HK-2 (cell line): Measurements from ENCODE around the gene GREM1.

Experiments used
- DNase-seq: peaks from one replicate; pipeline ENCODE4 v3.0.0-alpha.2; 2018; ENCODE audit not compliant: unreplicated experiment

GREM1 gene

DNA sequence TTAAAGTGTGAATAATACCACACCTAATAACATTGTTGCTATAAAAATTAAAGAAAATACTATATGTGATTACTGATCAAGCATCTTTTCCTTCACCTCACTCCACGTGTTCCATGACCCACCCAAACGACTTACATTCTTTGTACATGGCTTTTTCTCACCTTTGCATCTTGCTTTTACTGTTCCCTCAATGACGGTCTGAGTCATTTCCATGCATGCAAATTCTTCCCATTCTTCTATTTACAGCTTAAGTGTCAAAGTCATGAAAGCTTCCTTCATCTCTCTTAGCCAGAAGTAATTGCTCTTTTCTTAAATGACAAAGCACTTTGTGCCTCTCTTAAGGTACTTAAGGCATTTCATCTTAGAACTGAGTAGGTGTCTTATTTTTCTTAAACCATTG is 64.0 kb downstream of the GREM1 start:
- no peak for DNase-seq

DNA sequence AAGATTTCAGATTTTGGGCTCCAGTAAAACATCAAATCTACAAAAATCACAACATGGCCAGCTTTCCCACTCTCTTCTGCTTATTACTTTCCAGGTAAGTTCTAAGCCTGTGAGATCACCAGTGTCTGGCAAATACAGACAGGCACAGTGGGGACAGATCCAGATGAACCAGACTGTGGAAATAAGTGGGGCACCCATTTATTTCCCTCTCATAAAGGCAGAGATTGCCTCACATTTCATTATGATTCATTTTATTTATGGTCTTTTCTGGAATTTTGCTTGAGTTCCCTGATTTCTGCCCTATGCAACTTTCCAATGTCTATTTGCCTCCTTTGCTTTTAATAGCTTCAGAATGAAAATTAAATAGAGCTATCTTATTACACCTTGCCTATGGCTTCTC is 66.8 kb downstream of the GREM1 start:
- DNase-seq, result no peak

DNA sequence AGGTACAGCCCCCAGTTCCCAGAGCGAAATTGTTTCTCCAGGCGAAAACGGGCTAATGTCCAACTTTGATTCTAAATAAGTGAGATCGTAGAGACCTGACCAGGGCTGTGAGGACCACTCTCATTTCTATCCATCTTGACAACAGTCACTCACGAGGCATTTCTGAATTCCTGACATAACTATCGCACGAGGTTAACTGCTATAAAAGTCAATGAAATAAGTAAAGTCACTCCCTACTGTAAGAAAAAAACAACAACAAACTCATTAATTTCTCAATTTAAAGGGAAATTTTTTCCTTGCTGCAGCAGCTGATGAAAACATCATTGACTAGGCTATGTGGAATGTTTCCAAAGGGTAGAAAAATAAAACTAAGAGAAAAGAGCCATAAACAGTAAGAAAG is 69.1 kb downstream of the GREM1 start:
- no peak for DNase-seq

DNA sequence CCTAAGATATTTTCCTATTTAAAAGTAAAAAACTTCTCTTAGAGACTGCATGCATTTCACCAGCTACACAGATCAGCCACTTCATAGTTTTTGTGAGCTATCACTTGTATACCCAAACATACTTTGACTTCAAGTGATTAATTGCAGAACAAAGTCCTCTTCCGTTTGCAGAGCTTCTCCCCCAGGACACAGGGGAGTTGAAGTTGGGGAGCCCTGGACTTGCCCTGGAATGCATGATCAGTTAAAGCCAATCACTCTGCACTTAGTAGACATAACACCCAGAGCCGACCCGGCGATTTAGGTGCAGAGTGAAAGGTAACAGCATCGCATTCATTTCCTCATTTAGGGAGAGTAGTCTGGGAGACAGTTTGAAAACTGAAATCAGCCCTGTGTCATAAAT is 70.1 kb downstream of the GREM1 start:
- no peak for DNase-seq

DNA sequence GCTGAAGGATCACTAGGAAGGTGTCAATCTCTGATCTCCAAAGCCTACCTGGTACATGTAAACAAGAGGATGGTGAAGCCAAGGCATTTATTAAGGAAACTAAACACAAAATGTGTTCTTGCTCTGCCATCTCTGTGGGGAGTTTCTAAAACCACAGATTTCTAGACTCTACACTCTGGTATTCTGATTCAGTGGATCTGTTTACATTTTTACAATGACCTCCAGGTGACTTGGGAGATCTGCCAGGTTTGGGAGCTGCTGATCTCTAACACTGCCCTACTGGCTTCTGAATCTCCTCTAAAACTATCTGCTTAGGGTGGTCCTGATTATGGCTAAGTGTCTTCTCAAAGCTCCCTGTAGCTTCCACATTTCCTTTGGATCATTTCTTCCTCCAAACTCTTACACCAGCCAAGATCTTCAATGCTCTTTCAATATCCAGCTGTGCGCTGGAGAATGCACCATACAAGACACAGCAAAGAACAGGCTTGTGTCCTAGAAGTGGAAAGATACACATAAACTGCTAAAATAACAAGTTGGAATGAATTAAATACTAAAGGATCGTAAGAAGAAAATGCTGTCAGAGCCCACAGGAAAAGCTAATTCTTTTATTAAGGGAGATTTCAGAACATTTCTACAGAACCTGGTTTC is 72.7 kb downstream of the GREM1 start:
- no peak for DNase-seq

DNA sequence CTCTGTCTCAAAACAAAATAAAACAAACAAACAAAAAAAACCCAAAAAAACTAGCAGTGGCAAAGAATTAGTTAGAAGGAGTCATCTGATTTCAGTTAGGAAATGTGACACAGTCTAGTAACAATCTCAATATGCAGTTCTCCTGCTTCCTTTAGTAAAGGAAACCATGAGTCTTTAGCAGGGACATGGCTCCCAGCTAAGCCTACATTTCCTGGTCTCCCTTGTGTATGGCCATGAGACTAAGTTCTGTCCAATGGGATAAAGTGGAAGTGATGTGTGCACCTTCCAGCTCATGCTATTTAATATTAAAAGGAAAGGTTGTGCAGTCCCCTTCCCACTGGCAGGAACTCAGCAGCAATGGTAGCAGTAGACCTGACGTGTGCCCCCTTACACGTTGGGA is 74.6 kb downstream of the GREM1 start:
- no peak for DNase-seq
